Measurements from ENCODE around the gene TENM4.
A peak's percentile ranks its signal among the peaks of the same experiment; 100 is the strongest.

TENM4 gene

GRCh38 chr11:79265756-79266322, 175.0 kb downstream of the TENM4 start:
- TF ChIP-seq CTCF (IDR thresholded peaks at IDR 0.05; ENCODE audit: low read depth, low read length), result no peak
- DNase-seq (ENCODE audit: extremely low read depth, low read depth), result no peak

- DNase-seq (ENCODE audit: extremely low read depth, low read depth), result no peak
- TF ChIP-seq CTCF (IDR thresholded peaks at IDR 0.05; ENCODE audit: low read depth, low read length), result no peak
Observed at GRCh38 chr11:79264284-79264683, 176.5 kb downstream of the TENM4 start.

- TF ChIP-seq CTCF (IDR thresholded peaks at IDR 0.05; ENCODE audit: low read depth, low read length), result no peak
- no peak for DNase-seq (ENCODE audit: extremely low read depth, low read depth)
Observed at GRCh38 chr11:79263001-79263400, 177.8 kb downstream of the TENM4 start.

- TF ChIP-seq CTCF (IDR thresholded peaks at IDR 0.05; ENCODE audit: low read depth, low read length), result no peak
- DNase-seq (ENCODE audit: extremely low read depth, low read depth), result no peak
Observed at GRCh38 chr11:79262221-79262620, 178.6 kb downstream of the TENM4 start.

GRCh38 chr11:79261684-79262083, 179.1 kb downstream of the TENM4 start:
- no peak for TF ChIP-seq CTCF (IDR thresholded peaks at IDR 0.05; ENCODE audit: low read depth, low read length)
- DNase-seq (ENCODE audit: extremely low read depth, low read depth), result no peak

GRCh38 chr11:79259800-79260199, 181.0 kb downstream of the TENM4 start:
- DNase-seq (ENCODE audit: extremely low read depth, low read depth), result no peak
- TF ChIP-seq CTCF (IDR thresholded peaks at IDR 0.05; ENCODE audit: low read depth, low read length), result peak; percentile 22

- TF ChIP-seq CTCF (IDR thresholded peaks at IDR 0.05; ENCODE audit: low read depth, low read length), result no peak
- no peak for DNase-seq (ENCODE audit: extremely low read depth, low read depth)
Observed at GRCh38 chr11:79258576-79258975, 182.3 kb downstream of the TENM4 start.

Measured in AG09319 (cell line).